HepG2 (cell line): ENCODE data around the gene PET117. TPM values are rescaled to one million over a fixed set of nuclear protein-coding genes. Genes with fewer than 3 reads are reported as not detected.

Experiments
- BRF2 ChIP-seq: sonication (generic); formaldehyde crosslinking; IDR thresholded peaks from 2 replicates; pipeline ENCODE4 v1.8.1; 2022; ENCODE audit warnings: mild to moderate bottlenecking, missing genetic modification reagents
- CHD2 ChIP-seq: IDR thresholded peaks from 2 replicates; pipeline ENCODE4 v1.6.1; 2011; ENCODE audit warnings: low read depth, low read length, improper control_type of control experiment
- HOXD1 ChIP-seq: sonication (generic); formaldehyde crosslinking; IDR thresholded peaks from 2 replicates; pipeline ENCODE4 v1.5.0; 2020; ENCODE audit warnings: missing genetic modification reagents
- MZF1 ChIP-seq: sonication (generic); formaldehyde crosslinking; IDR thresholded peaks from 2 replicates; pipeline ENCODE4 v1.8.1; 2023; ENCODE audit warnings: mild to moderate bottlenecking, missing genetic modification reagents, borderline replicate concordance
- NRL ChIP-seq: sonication (generic); formaldehyde crosslinking; IDR thresholded peaks from 2 replicates; pipeline ENCODE4 v1.5.0; 2020; ENCODE audit warnings: missing genetic modification reagents, mild to moderate bottlenecking, moderate library complexity, borderline replicate concordance
- PAF1 ChIP-seq: IDR thresholded peaks from 2 replicates; pipeline ENCODE4 v1.6.1; 2016; ENCODE audit warnings: missing genetic modification reagents, missing compliant biosample characterization
- SMARCE1 ChIP-seq: fragments of 450-650 bp; IDR thresholded peaks from 2 replicates; pipeline ENCODE4 v1.6.1; 2017; ENCODE audit warnings: borderline replicate concordance
- TRAFD1 ChIP-seq: sonication (generic); formaldehyde crosslinking; IDR thresholded peaks from 2 replicates; pipeline ENCODE4 v1.5.1; 2020; ENCODE audit warnings: missing genetic modification reagents, mild to moderate bottlenecking, borderline replicate concordance
- XRCC5 ChIP-seq: fragments of 200-400 bp; formaldehyde crosslinking; optimal IDR thresholded peaks from 2 replicates; pipeline ENCODE3; 2017; ENCODE audit warnings: mild to moderate bottlenecking, low read length
- ZNF280B ChIP-seq: sonication (generic); formaldehyde crosslinking; IDR thresholded peaks from 2 replicates; pipeline ENCODE4 v1.5.0; 2020; ENCODE audit warnings: missing genetic modification reagents, mild to moderate bottlenecking, borderline replicate concordance
- ZNF333 ChIP-seq: sonication (generic); formaldehyde crosslinking; IDR thresholded peaks from 2 replicates; pipeline ENCODE4 v1.4.0; 2020; ENCODE audit warnings: mild to moderate bottlenecking, missing genetic modification reagents, borderline replicate concordance
- ZNF564 ChIP-seq: sonication (generic); formaldehyde crosslinking; IDR thresholded peaks from 2 replicates; pipeline ENCODE4 v1.8.1; 2023; ENCODE audit warnings: mild to moderate bottlenecking, missing genetic modification reagents
- polyA plus RNA-seq, 8 experiments: library from polyadenylated mRNA; depleted of rRNA in 3 of 8; stranded (reverse) in 7 of 8; unstranded in 1 of 8; fragments of >200 nt; fragmentation: Illumina TruSeq in 4 of 8; extraction: Trizol in 4 of 8; gene quantifications; 2 replicates each; pipeline versions ENCODE4 v1.2.1 to v1.2.3, GENCODE V29; 2011 to 2016; ENCODE audit warnings: low read depth in 4 of 8, missing spikeins in 1 of 8, mixed read lengths in 1 of 8; ENCODE audit not compliant: insufficient read depth in 1 of 8
- total RNA-seq, 5 experiments: library from RNA; depleted of rRNA; stranded (reverse); fragments of >200 nt; fragmentation: Illumina TruSeq; extraction: Trizol; gene quantifications; 2 replicates each; pipeline ENCODE4 v1.2.3, GENCODE V29; 2016; ENCODE audit warnings: low read depth in 1 of 5
- TF ChIP-seq, protein P1 (sequence below): sonication (generic); formaldehyde crosslinking; IDR thresholded peaks from 2 replicates; pipeline ENCODE4 v1.5.0; 2020; ENCODE audit warnings: mild to moderate bottlenecking, low read depth, missing genetic modification reagents, borderline replicate concordance
- TF ChIP-seq, protein P2 (sequence below): sonication (generic); formaldehyde crosslinking; IDR thresholded peaks from 2 replicates; pipeline ENCODE4 v1.9.0; 2021; ENCODE audit warnings: missing genetic modification reagents, borderline replicate concordance
- TF ChIP-seq, protein P3 (sequence below): sonication (generic); formaldehyde crosslinking; IDR thresholded peaks from 2 replicates; pipeline ENCODE4 v1.5.1; 2020; ENCODE audit warnings: mild to moderate bottlenecking, missing genetic modification reagents, borderline replicate concordance

PET117 gene
- total and polyA plus RNA-seq, 2 of the 13 experiments (the other 11 are each of a cell fraction or from before 2014, with no cell fraction given): 22.2 to 48.2 TPM

- TF ChIP-seq ZNF333 (CRISPR knock-in tag): peak; percentile 99
- no peak for TF ChIP-seq PAF1
- TF ChIP-seq NRL (CRISPR knock-in tag): peak; percentile 99
- TF ChIP-seq ZNF564 (CRISPR knock-in tag): peak; percentile 95
- 0 out of 2 replicates have a peak, but pooled peaks have one; percentile 76 for TF ChIP-seq MZF1 (CRISPR knock-in tag)
- TF ChIP-seq, protein P1, sequence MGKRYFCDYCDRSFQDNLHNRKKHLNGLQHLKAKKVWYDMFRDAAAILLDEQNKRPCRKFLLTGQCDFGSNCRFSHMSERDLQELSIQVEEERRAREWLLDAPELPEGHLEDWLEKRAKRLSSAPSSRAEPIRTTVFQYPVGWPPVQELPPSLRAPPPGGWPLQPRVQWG (CRISPR knock-in tag): no peak
- TF ChIP-seq, protein P2, sequence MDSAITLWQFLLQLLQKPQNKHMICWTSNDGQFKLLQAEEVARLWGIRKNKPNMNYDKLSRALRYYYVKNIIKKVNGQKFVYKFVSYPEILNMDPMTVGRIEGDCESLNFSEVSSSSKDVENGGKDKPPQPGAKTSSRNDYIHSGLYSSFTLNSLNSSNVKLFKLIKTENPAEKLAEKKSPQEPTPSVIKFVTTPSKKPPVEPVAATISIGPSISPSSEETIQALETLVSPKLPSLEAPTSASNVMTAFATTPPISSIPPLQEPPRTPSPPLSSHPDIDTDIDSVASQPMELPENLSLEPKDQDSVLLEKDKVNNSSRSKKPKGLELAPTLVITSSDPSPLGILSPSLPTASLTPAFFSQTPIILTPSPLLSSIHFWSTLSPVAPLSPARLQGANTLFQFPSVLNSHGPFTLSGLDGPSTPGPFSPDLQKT (CRISPR knock-in tag): peak; percentile 97; the same call in 1 of the 2 replicates
- TF ChIP-seq SMARCE1: 0 out of 2 replicates have a peak, but pooled peaks have one; percentile 10
- no peak for TF ChIP-seq TRAFD1 (CRISPR knock-in tag)
- no peak for TF ChIP-seq CHD2
- TF ChIP-seq HOXD1 (CRISPR knock-in tag): peak; percentile 99
- peak; percentile 100 for TF ChIP-seq XRCC5
- TF ChIP-seq, protein P3, sequence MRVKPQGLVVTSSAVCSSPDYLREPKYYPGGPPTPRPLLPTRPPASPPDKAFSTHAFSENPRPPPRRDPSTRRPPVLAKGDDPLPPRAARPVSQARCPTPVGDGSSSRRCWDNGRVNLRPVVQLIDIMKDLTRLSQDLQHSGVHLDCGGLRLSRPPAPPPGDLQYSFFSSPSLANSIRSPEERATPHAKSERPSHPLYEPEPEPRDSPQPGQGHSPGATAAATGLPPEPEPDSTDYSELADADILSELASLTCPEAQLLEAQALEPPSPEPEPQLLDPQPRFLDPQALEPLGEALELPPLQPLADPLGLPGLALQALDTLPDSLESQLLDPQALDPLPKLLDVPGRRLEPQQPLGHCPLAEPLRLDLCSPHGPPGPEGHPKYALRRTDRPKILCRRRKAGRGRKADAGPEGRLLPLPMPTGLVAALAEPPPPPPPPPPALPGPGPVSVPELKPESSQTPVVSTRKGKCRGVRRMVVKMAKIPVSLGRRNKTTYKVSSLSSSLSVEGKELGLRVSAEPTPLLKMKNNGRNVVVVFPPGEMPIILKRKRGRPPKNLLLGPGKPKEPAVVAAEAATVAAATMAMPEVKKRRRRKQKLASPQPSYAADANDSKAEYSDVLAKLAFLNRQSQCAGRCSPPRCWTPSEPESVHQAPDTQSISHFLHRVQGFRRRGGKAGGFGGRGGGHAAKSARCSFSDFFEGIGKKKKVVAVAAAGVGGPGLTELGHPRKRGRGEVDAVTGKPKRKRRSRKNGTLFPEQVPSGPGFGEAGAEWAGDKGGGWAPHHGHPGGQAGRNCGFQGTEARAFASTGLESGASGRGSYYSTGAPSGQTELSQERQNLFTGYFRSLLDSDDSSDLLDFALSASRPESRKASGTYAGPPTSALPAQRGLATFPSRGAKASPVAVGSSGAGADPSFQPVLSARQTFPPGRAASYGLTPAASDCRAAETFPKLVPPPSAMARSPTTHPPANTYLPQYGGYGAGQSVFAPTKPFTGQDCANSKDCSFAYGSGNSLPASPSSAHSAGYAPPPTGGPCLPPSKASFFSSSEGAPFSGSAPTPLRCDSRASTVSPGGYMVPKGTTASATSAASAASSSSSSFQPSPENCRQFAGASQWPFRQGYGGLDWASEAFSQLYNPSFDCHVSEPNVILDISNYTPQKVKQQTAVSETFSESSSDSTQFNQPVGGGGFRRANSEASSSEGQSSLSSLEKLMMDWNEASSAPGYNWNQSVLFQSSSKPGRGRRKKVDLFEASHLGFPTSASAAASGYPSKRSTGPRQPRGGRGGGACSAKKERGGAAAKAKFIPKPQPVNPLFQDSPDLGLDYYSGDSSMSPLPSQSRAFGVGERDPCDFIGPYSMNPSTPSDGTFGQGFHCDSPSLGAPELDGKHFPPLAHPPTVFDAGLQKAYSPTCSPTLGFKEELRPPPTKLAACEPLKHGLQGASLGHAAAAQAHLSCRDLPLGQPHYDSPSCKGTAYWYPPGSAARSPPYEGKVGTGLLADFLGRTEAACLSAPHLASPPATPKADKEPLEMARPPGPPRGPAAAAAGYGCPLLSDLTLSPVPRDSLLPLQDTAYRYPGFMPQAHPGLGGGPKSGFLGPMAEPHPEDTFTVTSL (CRISPR knock-in tag): peak; percentile 34; the same call in 1 of the 2 replicates
- peak; percentile 91 for TF ChIP-seq BRF2 (CRISPR knock-in tag)
- peak; percentile 99 for TF ChIP-seq ZNF280B (CRISPR knock-in tag)
These were observed at the start of gene PET117, which contains the start of gene KAT14 (continued) for GRCh38 chr20:18137412-18138265.
